Measurements from ENCODE around the gene KRT86. TPM values are rescaled to one million over a fixed set of nuclear protein-coding genes. Genes with fewer than 3 reads are reported as not detected.

KRT86 gene
- total and polyA plus RNA-seq, 2 of the 8 experiments (the other 6 are each of a cell fraction or from before 2014, with no cell fraction given) = 0.12 TPM; not detected in 1

- H2BK5ac ChIP-seq (ENCODE audit: low read depth, low read length) = no peak overlapping the region
- no peak overlapping the region for H2BK20ac ChIP-seq (ENCODE audit: low read length)
- H3K23ac ChIP-seq (ENCODE audit: insufficient read length) = no peak overlapping the region
- no peak overlapping the region for H4K91ac ChIP-seq (replicated peaks; ENCODE audit: insufficient read length, low read length)
- H3K56ac ChIP-seq (replicated peaks; ENCODE audit: insufficient read length, low read depth, low read length) = no peak overlapping the region
- H3K36me3 ChIP-seq (ENCODE audit: control insufficient read depth in 2 of 4, insufficient read depth in 4 of 4, low read length in 3 of 4) = no peaks in the 10 kb centered on the region
- H3K23me2 ChIP-seq (ENCODE audit: low read depth, low read length) = no peaks in the 10 kb centered on the region
- H4K8ac ChIP-seq (ENCODE audit: extremely low read depth, insufficient read depth, low read length) = no peak overlapping the region
- ChIA-PET POLR2A (ENCODE audit: partially characterized antibody) (no interaction called here), CTCF (ENCODE audit: partially characterized antibody) (interaction anchor here (0.7 to 10.9 kb wide), 10 partner anchors 15 to 537 kb away, joined by 3 to 126 read pairs (median 5); no protein-coding TSS in a partner anchor)
- H3K9ac ChIP-seq (replicated peaks in 1 of 4; ENCODE audit: extremely low read depth in 1 of 4, low read depth in 3 of 4, low read length in 3 of 4) = no peak overlapping the region
- no peak overlapping the region for H2BK12ac ChIP-seq (ENCODE audit: low read depth, low read length)
- TF ChIP-seq YY1 (IDR thresholded peaks at IDR 0.05; ENCODE audit: low read depth, low read length) (no peak), TCF12 (IDR thresholded peaks at IDR 0.05; ENCODE audit: low read depth, low read length) (no peak), ASH2L (IDR thresholded peaks at IDR 0.05; ENCODE audit: low read length) (no peak), RBBP5 (IDR thresholded peaks at IDR 0.05; ENCODE audit: borderline replicate concordance, low read depth, low read length) (no peak), CBX8 (IDR thresholded peaks at IDR 0.05; ENCODE audit: borderline replicate concordance, low read depth, low read length) (no peak), POU5F1 (IDR thresholded peaks at IDR 0.05; ENCODE audit: low read depth, low read length) (no peak), SP1 (IDR thresholded peaks at IDR 0.05; ENCODE audit: low read depth, low read length) (no peak), CREB1 (IDR thresholded peaks at IDR 0.05) (no peak), BACH1 (IDR thresholded peaks at IDR 0.05; ENCODE audit: low read length) (no peak)
- no peak overlapping the region for H2AFZ ChIP-seq (ENCODE audit: low read length)
- H3K27ac ChIP-seq (ENCODE audit: low read depth, low read length) = no peak overlapping the region
- no peak overlapping the region for H4K5ac ChIP-seq (ENCODE audit: insufficient read length, low read depth, low read length)
- no peaks in the 10 kb centered on the region for H3K4me1 ChIP-seq (replicated peaks in 1 of 4; ENCODE audit: control insufficient read depth in 3 of 4, insufficient read depth in 4 of 4, low read length in 3 of 4)
- H4K20me1 ChIP-seq (replicated peaks in 1 of 2; ENCODE audit: control insufficient read depth in 1 of 2, insufficient read depth in 2 of 2, low read length in 2 of 2) = no peaks in the 10 kb centered on the region
- no peak overlapping the region for H3K4me3 ChIP-seq (ENCODE audit: extremely low read depth in 1 of 4, insufficient read depth in 2 of 4, low read depth in 3 of 4, low read length in 4 of 4)
- no peak overlapping the region for H2BK120ac ChIP-seq (replicated peaks; ENCODE audit: low read depth, low read length)
- WGBS, 2 experiments (ENCODE audit: extremely low coverage in 1 of 2, insufficient coverage in 1 of 2, insufficient read length in 1 of 2, insufficient replicate concordance in 2 of 2, low coverage in 1 of 2, low lambda C conversion rate in 2 of 2, missing lambda C conversion rate in 1 of 2) = 65% methylated on average over 2 of the region's 2 CpGs; no CpG with 5 or more reads in 1 of the 2 experiments
- H3K79me2 ChIP-seq (ENCODE audit: control insufficient read depth in 1 of 2, insufficient read depth in 2 of 2, low read length in 2 of 2) = no peaks in the 10 kb centered on the region
- no peak overlapping the region for H3K18ac ChIP-seq (ENCODE audit: extremely low read depth, low read length)
- no peaks in the 10 kb centered on the region for H3K9me3 ChIP-seq (ENCODE audit: insufficient read depth in 2 of 2, low read depth in 1 of 2, low read length in 1 of 2)
- no peaks in the 10 kb centered on the region for H3K27me3 ChIP-seq (replicated peaks in 1 of 4; ENCODE audit: control insufficient read depth in 3 of 4, extremely low read depth in 1 of 4, insufficient read depth in 3 of 4, low read length in 3 of 4)
- DNase-seq (ENCODE audit: low read depth in 1 of 2, low spot score in 2 of 2) (no peak), FAIRE-seq (no peak)
- H3K4ac ChIP-seq (replicated peaks; ENCODE audit: insufficient read length, low read depth, low read length) = no peak overlapping the region
- no peak overlapping the region for H2AK5ac ChIP-seq (ENCODE audit: low read depth, low read length)
- H2BK15ac ChIP-seq (ENCODE audit: low read length) = no peak overlapping the region
- no peak overlapping the region for H3K14ac ChIP-seq (ENCODE audit: insufficient read length)
- H3K4me2 ChIP-seq (ENCODE audit: insufficient read depth in 1 of 2, low read depth in 2 of 2, low read length in 2 of 2) = no peak overlapping the region
- H3K79me1 ChIP-seq (ENCODE audit: low read depth, low read length) = no peaks in the 10 kb centered on the region
These were observed 69.1 kb downstream of the KRT86 start for GRCh38 chr12:52343550-52343949.
